ENCODE results near the gene NOC2L.
"Not testable (repeated sequence)": the region's sequence is repeated elsewhere in the genome, so short reads cannot be mapped to it uniquely, and the experiment has no call there.

Gene NOC2L

GRCh38 chr1:993379-993995, 34.4 kb upstream of the NOC2L start:
- no peak for DNase-seq (ENCODE audit: low spot score)

GRCh38 chr1:992362-992761, 33.3 kb upstream of the NOC2L start:
- no peak for DNase-seq (ENCODE audit: low spot score)

GRCh38 chr1:991895-992294, 32.8 kb upstream of the NOC2L start:
- no peak for DNase-seq (ENCODE audit: low spot score)

- not testable (repeated sequence) for DNase-seq (ENCODE audit: low spot score)
Measured at GRCh38 chr1:991275-991674, 32.2 kb upstream of the NOC2L start.

- DNase-seq (ENCODE audit: low spot score), result not testable (repeated sequence)
Measured at GRCh38 chr1:988061-988460, 29.0 kb upstream of the NOC2L start.

GRCh38 chr1:985126-985525, 26.1 kb upstream of the NOC2L start:
- DNase-seq (ENCODE audit: low spot score), result no peak

GRCh38 chr1:984476-984814, 25.4 kb upstream of the NOC2L start:
- DNase-seq (ENCODE audit: low spot score), result no peak

- no peak for DNase-seq (ENCODE audit: low spot score)
Measured at GRCh38 chr1:983798-984475, 24.9 kb upstream of the NOC2L start.

- no peak for DNase-seq (ENCODE audit: low spot score)
Measured at GRCh38 chr1:982765-983436, 23.8 kb upstream of the NOC2L start.

- no peak for DNase-seq (ENCODE audit: low spot score)
Measured at GRCh38 chr1:981955-982558, 23.0 kb upstream of the NOC2L start, which contains the start of gene PERM1. TSS of gene PERM1 (minus strand) at chr1:982093. CDS start at chr1:981029, 1,064 bp downstream.

GRCh38 chr1:981491-981954, 22.5 kb upstream of the NOC2L start:
- no peak for DNase-seq (ENCODE audit: low spot score)

- no peak for DNase-seq (ENCODE audit: low spot score)
Measured at GRCh38 chr1:980602-981395, 21.7 kb upstream of the NOC2L start.

GRCh38 chr1:980137-980571, 21.1 kb upstream of the NOC2L start:
- DNase-seq (ENCODE audit: low spot score), result no peak

GRCh38 chr1:979744-980072, 20.7 kb upstream of the NOC2L start:
- DNase-seq (ENCODE audit: low spot score), result no peak

- DNase-seq (ENCODE audit: low spot score), result no peak
Measured at GRCh38 chr1:978835-979743, 20.0 kb upstream of the NOC2L start.

GRCh38 chr1:978069-978834, 19.2 kb upstream of the NOC2L start:
- peak; percentile 60 for DNase-seq (ENCODE audit: low spot score)

GRCh38 chr1:976791-977190, 17.7 kb upstream of the NOC2L start:
- not testable (repeated sequence) for DNase-seq (ENCODE audit: low spot score)

GRCh38 chr1:975896-976683, 17.0 kb upstream of the NOC2L start:
- peak; percentile 84 for DNase-seq (ENCODE audit: low spot score)

GRCh38 chr1:975365-975764, 16.3 kb upstream of the NOC2L start:
- DNase-seq (ENCODE audit: low spot score), result no peak

Data from RKO (cell line).